G401.6 (cell line): Measurements from ENCODE around the gene ARFGEF2.
A peak's percentile ranks its signal among the peaks of the same experiment; 100 is the strongest.

Experiments used
- FAIRE-seq: peaks from 2 replicates; lab custom pipeline; 2012; peaks lifted over from hg19 to GRCh38; lab: Jason Lieb, UNC

Gene ARFGEF2

DNA sequence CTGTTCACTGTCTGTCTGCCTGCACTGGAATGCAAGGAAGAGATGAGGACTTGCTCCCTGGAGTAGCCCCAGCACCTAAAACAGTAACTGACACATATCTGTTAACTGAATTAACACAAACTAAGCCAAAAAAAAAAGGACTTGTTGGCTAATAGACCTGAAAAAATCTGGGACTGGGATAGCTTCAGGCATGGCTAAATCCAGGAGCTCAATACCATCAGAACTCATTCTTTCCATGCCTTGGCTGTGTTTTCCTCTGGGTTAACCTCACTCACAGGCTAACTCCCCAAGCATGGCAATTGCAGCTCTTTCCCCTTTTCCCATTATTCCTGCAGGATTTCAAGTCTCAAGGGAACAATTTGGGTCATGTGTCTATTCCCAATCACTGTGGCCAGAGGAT lies 21.6 kb upstream of the ARFGEF2 start:
- no peak for FAIRE-seq

DNA sequence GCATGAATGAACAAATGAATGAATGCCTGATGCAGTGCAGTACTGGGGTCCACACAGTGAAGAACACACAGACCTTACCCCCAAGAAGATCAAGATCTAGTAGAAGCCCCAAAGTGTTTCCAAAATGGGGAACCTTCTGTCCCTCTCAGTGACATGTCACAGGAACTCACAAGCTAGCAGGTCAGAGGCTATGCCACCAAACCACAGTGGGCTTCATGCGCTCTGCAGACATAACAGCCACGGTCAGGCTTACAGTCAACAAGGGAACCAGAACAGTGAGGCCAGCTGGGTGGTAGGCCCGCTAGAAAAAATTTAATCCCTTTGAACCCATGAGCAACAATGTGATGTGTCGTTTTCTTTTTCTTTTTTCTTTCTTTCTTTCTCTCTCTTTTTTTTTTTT lies 20.2 kb upstream of the ARFGEF2 start:
- no peak for FAIRE-seq

DNA sequence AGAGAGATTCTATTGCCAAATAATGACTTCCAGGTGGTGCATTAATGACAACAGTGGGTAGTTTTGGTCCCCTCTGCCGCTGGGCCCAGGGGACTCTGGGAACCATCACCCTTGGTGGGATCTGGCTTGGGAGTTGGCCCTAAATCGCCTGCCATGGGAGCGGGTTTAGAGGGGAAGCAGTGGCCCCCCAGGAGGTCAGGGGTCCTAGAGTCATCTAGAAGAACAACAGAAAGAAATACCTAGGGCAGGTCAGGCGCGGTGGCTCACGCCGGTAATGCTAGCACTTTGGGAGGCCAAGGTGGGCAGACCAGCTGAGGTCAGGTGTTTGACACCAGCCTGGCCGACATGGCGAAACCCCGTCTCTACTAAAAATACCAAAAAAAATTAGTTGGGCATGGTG lies 17.8 kb upstream of the ARFGEF2 start:
- no peak for FAIRE-seq

DNA sequence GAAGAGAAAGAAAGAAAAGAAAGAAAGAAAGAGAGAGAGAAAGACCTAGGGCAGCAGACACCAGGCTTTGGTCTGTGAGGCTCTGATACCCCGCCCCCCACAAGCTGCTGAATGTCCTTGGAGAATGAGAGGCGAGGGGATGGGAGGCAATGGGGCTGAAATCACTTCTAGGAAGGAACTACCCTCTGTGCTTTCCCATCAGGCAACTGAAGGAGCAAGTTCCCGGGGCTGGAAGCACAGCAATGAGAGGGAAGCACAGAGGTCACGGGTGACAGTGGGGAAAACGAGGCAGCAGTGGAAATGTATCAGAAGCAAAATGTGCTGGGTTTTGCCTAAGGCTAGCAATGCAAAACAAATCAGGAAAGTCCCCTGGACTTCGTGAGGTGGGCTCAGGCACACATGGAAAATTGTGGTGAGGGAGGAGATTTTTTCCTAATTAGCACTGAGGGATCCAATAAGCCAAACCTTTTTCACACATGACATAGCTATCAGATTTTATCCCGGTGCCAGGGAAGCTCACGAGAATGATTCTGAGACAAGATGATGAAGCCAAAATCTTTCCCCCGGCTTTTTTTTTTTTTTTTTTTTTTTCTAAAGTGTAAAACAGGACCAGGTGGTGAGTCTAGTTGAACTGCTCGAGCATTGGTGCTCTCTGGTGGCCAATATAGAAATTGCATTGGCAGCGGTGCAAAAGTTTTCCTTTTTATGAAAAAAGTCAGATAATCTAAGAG lies 16.8 kb upstream of the ARFGEF2 start:
- peak; percentile 74 for FAIRE-seq

DNA sequence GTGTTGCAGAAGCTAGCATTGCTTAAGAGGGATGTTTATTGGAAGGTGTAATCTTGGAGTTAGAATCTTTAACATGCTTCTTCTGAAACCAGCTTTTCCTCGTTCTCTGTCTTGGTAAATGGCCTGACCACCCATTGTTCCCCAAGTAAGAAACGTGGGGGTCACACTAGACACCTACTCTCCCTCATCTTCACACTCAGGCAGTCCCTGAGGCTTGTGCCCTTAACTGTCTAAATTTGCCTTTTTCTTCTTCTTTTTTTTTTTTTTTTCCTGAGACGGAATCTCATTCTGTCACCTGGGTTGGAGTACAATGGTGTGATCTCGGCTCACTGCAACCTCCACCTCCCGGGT lies 16.2 kb upstream of the ARFGEF2 start:
- no peak for FAIRE-seq

DNA sequence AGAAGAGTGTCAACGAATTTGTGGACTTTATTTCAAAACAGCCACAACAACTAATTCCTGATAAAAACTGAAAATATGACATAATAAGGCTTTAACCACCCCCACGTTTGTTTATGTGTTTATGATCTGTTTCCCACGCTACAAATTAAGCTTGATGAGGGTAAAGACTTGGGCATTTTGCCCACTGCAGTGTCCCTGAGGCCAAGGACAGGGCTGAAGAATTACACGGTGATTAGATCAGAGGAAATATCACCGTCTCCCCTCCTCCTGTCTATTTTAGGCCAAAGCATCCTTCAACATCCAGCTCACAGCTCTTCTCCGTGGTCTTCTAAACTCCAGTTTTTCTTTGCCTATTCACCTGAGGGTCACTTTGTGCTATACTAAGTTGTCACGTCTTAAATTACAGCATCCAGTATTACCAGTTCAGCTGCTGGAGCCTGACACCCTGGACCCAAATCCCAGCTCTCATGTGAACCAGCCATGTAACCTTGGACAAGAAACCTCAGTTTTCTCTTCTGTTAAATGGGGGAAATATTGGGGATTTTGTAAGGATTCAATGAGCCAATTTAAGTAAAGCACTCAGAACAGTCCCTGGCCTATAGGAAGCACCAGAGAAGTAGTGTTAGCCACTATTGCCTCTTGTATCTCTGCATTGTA lies 15.2 kb upstream of the ARFGEF2 start:
- no peak for FAIRE-seq

GRCh38 chr20:48908656-48909319 lies 12.7 kb upstream of the ARFGEF2 start:
- FAIRE-seq = no peak

GRCh38 chr20:48909910-48910309 lies 11.6 kb upstream of the ARFGEF2 start:
- no peak for FAIRE-seq

- FAIRE-seq = no peak
Observed at GRCh38 chr20:48910347-48910781, 11.1 kb upstream of the ARFGEF2 start.

DNA sequence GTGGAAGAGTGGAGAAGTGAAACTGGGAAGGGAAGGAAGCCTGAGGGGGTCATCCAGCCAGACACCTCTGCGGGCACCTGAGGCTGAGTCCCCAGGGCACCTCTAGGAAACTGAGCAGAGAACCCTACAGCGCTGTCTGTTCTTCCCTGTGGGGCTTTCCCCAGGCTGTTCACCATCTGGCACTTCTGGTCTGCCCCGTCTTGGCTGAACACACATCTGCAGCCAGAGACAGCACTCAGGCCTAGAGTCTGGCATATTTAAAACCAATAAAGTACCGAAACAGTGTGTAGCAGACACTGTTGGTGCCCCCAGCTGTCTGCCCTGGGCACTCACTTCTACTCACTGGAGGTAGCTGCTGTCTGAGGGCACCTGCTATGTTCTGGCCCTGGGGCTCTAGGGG lies 9.4 kb upstream of the ARFGEF2 start:
- FAIRE-seq = no peak

- FAIRE-seq = no peak
Observed at GRCh38 chr20:48916699-48917098, 4.8 kb upstream of the ARFGEF2 start.

- no peak for FAIRE-seq
Observed at GRCh38 chr20:48919336-48919881, 2.1 kb upstream of the ARFGEF2 start.

DNA sequence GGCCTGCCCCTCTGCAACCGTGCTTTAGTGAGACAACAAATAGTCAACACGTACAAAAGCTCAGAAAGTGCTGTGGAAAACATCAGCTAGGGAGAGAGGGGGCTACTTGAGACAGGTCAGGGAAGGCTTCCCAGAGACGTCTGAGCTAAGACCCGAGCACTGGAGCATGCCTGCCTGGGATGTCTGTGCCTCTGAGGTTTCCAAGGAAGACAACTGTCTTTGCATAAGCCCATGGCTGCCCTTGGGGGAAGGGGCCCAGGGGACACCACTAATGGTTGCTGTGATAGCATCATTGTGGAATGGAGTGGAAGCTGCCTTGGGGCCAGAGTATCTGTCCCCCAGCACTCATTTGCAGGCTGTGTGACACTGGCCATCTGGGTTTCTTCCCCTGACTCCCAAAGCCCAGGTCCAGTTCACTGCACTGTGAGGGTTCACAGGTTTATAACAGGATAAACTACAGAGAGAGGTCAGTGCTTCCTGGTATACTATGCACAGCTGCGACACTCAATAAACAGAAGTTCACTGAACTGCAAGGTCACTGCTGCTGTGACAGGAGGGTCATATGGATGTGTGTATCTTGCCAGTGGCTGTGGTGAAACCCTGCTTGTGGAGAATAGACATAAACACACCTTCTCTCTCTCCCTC lies 1.5 kb upstream of the ARFGEF2 start:
- FAIRE-seq = no peak

GRCh38 chr20:48920527-48921167 lies 864 bp upstream of the ARFGEF2 start:
- no peak for FAIRE-seq

DNA sequence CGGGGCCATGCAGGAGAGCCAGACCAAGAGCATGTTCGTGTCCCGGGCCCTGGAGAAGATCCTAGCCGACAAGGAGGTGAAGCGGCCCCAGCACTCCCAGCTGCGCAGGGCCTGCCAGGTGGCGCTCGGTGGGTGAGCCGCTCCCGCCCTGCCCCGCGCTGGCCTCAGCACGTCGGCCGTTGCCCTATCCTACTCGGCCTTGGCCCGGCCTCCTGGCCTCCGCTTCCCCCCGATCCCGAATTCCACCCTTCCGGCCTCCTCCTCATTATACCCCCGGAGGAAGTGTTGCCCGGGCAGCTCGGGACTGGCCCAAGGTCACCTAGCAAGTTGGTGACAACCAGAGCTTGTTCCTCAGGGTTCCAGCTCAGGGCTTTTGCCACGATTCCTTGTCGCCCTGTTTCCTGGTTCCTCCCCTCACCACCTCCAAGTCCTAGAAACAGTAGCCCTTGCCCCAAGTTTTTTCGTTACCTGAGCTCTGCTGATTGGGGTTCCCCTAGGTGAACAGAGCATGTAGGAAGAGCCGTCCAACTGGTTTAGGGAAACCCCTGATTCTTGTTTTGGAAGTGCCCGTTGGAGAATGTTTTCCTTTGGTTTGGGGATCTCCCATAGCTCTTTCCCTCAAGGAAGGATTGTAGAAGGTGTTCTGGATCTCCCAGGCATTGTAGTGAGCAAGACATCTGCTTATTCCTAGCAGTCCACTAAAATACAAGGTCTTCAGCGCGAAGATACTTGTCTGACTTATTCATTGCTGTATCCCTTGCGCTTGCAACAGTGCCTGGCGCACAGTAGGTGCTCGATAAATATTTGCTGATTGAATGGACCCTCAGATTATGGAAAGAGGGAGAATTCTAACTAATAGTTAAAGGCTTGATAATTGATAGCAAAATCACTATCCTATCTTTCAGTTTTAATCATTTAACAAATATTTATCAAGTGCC lies 641 bp downstream of the ARFGEF2 start:
- no peak for FAIRE-seq

DNA sequence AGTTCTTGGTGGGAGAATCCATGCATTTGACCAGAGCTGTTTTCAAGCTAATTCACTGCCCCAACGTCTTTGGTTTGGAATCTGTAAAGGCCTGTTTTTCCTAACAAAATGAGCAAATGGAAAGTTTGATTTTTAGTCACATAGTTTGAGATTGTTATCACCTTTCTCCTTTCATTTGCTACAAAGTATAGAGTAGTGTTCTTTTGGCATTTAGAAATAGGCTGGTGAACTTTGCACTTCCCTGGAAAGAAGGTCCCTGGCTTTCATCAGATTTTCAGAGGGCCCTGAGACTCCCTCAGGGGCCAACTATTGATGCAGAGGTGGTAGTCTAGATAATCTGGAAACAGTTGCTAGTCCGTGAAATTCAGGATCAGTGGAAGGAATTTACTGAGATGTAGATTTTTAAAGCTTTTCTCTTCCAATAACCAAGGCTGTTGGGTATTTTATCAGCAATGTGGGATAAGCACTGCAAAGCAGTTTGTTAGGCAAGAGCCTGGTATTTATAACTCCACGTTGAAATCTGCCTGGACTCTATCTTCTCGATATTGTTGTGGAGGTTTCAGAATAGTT lies 1.7 kb downstream of the ARFGEF2 start:
- no peak for FAIRE-seq

DNA sequence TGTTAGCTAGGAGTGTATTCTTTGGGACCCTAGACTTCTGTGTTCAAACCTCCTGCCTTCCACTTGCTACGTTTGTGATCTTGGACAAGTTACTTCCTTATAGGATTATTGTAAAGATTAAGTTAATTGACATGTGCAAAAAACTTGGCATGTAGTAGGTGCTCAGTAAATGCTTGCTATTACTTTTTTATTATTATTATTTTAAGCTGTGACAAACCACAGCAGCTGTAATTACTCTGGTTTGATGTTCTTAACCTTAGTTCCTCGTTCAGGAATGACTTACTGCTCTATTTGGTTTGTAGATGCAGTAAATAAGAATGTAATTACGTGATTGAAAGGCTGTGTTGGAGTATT lies 3.2 kb downstream of the ARFGEF2 start:
- no peak for FAIRE-seq

DNA sequence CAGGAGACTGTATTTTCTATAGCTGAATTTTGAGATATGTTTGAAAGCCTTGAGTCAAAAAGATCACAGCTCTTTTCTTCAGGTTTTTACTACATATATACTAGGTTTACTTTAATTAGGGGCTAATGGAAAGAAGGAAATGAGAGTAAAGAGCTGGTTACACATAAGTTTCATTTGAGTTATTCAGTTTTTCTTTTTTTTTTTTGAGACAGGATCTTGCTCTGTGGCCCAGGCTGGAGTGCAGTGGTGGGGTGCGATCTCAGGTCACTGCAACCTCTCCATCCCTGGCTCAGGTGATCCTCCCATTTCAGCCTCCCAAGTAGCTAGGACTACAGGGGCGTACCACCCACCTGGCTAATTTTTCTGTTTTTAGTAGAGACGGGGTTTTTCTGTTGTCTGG lies 4.8 kb downstream of the ARFGEF2 start:
- no peak for FAIRE-seq

DNA sequence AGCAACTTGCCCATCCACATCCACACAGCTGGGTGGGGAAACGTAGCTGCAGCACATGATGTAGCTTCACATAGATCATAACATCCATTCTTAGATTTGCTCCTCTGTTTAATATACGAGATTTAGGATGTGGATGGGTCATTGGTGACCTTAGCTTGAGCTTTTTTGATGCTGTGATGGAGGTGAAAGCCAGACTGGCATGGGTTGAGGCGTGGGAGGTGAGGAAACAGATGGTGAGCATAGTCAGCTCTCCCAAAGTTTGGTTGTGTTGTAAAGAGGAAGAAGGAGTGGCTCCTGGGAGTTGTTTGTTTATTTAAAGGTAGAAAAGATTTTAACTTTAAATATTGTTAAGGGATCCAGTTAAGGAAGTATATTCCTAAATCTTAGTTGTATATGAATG lies 5.3 kb downstream of the ARFGEF2 start:
- FAIRE-seq = no peak

DNA sequence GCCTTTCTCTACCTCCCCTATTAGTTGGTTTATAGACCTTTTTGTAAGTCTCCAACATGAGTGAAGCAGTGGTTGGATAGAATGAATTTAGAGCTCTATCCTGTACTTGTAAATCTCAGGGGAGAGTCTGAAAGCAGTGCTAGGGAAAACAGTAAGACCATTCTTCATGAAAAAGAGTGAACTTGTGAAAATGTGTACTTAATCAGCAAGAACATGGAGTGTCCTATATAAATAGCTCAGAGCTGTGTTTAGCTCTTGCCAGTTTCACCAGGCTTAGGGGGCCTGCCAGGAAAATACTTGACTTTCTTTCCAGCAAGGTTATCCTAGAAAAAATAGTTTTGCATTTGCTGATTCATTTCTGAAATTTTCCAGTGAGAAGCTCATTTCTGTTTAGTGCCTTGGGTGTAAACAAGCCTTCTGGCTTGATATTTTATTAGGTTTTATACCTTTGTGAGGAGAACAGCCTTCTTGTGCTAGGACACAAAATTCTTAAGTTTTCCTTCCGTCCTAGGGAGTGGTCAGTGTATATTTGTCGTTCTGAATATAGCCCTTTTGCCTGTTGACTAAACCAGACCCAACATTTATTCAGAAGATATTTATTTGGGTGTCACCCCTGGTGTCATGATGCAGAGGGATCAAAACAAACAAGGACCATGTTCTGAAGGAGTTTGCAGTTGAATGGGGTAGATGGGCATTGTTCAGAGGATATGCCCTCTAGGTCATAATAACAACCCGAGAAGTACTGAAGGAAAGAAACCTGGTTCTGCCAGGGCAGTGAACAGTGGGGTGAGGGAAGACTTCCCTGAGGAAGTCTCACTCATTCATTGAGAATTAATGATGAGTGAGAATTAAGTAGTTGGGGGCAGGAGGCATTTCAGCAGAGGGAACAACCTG lies 7.6 kb downstream of the ARFGEF2 start:
- no peak for FAIRE-seq
